CD4-positive, alpha-beta T cell treated with Interferon gamma for 1 hour (primary cell): ENCODE results near the gene FAM3B.
A peak's percentile ranks its signal among the peaks of the same experiment; 100 is the strongest.

Source experiments
- DNase-seq: peaks from one replicate; pipeline ENCODE4 v3.0.0-alpha.2; 2020

The FAM3B gene

DNA sequence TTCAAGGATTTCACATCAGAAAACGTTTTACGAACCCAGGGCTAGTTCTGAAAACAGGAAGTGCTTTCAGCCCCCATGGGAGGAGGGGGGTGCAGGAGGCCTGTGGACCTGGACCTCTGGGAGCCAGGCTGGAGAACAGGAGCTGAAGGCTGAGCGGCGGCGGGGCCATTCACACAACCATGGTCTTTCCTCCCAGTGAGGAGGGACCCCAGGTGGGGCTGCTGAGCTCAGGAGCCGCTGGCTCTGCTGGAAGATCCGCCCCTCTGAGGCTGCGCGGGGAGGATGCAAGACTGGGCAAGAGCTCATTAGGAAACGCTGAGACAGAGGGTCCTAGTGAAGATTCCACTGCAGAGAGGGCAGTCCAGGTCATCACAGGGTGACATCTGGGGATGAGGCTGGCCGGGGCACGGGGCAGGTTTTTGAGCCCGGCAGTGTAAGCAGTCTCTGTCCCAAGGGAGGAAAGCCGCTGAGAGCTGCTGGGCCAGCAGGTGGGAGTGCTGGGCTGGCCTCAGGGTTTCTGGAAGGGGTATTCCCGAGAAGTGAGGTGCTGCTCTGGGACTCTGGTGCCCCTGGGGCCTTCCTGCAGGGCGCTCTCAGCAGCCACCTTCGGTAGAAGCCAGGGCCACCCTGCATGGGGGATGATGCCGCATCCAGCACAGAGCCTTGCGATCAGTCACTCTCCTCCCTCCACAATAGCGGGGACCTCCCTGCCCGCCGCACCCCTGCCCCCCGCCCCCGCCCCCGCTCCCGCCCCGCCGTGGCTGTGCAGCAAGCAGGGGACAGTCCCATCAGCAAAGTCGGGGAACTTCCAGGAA is 52.7 kb downstream of the FAM3B start:
- peak; percentile 36 for DNase-seq

- DNase-seq = peak; percentile 46
Measured at GRCh38 chr21:41369920-41370839, 53.6 kb downstream of the FAM3B start.

GRCh38 chr21:41370840-41371684 is 54.5 kb downstream of the FAM3B start:
- DNase-seq = no peak

DNA sequence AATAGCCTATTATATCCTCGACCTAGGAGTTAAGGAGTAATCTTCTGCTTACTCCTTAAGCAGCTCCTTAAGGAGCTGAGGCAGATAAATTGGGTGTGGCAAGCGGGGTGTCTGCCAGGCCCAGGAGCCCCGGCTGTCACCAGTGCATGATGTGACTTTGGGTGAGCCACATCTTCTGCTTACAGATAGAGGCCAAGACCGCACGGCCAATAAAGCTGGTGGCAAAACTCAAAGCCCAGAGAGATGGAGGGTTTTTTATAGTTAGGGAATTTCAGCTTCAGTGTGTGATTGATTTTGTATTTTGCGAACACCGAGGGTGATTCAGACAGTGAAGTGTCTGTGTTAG is 55.1 kb downstream of the FAM3B start:
- no peak for DNase-seq

GRCh38 chr21:41373253-41373652 is 56.7 kb downstream of the FAM3B start:
- no peak for DNase-seq

GRCh38 chr21:41373763-41374162 is 57.2 kb downstream of the FAM3B start:
- no peak for DNase-seq

GRCh38 chr21:41374177-41374712 is 57.6 kb downstream of the FAM3B start:
- no peak for DNase-seq

DNA sequence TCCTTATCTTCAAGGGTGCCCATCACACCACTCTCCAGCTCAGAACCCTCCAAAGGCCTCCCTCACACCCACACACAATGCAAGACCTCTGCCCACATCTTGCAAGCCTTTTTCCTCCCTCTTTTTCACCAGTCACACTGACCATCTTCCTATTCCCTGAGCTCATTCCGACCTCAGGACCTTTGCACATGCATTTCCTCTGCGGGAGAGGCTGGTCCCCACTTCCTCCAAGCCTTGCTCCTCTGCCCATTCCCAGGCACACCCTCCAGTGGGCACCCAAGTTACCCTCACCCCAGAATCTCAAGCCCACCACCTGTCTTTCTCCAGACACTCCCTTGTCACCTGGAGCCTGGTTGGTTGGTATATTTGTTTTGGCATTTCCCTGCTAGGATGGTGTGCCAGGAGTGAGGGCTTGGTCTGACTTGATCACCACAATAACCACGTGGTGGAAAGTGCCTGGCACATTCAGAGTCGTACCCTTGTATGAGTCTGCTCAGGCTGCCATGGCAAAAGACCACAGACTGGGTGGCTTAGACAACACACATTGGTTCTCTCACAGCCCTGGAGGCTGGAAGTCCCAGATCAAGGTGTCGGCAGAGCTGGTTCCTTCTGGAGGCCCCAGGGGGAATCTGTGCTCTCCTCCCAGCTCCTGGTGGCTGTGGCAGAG is 58.4 kb downstream of the FAM3B start:
- no peak for DNase-seq

DNA sequence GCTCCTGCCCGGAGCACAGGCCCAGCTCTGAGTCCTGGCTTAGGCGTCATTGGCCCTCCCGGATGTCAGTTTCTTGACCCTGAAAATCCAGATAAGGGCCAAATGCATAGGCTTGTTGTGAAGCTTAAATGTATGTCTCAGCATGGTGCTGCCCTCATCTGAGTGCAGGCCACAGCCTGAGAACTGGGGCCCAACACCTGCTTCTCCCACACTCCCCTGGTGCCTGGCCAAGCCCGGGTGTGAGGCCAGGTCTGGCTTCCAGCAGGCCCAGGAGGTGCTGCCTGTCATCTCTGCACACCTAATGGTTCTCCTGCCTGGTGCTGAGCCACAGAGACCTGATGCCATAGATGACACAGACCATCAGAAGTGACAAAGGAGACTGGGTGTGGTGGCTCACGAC is 59.3 kb downstream of the FAM3B start:
- no peak for DNase-seq

DNA sequence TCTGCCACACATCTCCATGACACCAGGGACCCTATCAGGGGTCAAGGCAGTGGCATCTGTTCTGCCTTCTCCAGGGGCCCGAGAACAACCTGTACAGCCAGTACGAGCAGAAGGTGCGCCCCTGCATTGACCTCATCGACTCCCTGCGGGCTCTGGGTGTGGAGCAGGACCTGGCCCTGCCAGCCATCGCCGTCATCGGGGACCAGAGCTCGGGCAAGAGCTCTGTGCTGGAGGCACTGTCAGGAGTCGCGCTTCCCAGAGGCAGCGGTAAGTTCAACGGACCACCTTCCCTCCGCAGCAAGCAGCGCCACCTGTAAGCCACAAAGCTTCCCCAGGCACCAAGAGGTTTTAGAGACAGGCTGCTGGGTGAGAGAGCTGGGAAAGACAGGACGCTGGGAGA is 61.1 kb downstream of the FAM3B start:
- no peak for DNase-seq

- no peak for DNase-seq
Measured at GRCh38 chr21:41378849-41379248, 62.2 kb downstream of the FAM3B start.

GRCh38 chr21:41379901-41380300 is 63.3 kb downstream of the FAM3B start:
- DNase-seq = no peak

- no peak for DNase-seq
Measured at GRCh38 chr21:41381731-41382130, 65.1 kb downstream of the FAM3B start.

DNA sequence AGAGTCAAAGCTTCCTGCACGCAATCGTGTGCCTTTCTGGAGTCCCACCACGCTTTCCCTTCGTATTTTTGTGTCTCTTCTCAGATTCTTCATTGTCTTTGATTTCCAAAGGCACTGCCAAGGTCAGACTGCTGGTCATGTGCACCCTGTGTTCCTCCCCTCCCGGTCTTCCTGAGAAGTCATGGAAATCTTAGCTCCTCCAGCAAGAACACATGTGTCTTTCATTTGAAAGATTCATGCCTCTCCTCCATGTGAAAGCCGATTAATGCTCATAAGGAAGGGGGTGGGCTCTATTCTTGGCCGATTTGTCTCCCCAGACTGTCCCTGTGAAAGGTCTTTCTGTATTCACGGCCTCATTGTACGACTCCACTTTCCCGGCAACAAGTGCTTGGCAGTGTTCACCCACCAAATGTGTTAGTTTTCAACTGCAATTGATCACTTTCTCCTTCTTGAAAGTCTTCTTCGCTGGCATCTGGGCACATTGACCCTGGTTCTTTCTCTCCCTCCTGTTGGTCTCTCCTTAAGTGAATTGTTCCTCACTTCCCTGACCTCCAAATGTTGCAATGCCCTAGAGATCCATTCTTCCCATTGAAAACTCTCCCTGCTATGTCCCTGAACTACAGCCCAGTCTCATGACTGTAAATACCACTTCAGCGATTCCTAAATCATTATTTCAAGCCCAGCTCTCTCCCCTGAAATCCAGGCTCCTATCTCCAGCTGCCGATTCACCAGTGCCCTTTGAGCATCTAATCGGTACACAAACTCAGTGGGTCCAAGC is 70.6 kb downstream of the FAM3B start:
- DNase-seq = no peak

DNA sequence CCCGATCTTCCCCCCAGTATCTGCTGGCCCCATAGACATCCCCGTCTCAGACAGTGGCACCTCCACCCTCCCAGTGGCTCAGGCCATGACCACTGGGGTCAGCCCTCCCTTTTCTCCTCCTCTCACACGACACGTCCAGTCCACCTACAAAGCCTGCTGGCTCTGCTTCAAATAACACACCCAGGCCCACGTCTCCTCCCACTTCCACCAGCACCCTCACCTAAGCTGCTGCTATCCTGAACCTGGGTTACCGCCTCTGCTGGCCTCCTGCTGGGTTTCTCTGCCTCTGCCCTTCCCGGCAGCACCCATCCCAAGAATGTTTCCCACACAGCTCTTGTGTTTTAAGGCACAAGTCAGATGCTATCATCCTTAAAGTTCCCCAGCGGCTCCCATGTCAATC is 71.2 kb downstream of the FAM3B start:
- no peak for DNase-seq

DNA sequence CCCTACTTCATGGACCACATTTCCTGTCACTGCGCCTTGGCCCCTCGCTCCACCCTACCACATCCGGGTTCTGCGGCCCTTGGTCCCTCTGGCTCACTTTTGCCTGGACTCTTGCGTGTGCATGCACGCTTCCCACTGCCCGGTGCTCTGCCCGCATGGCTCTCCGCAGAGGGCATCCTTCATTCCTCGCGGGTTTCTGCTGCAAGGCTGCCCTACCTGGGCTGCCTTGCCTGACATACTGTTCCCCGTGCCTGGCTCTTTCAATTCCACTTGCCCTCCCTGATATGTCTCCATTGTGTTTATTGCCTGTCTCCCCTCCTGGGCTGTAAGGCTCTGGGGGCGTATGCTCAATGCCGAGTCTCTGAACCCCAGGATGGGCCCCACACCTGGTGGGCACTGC is 71.7 kb downstream of the FAM3B start:
- DNase-seq = no peak

DNA sequence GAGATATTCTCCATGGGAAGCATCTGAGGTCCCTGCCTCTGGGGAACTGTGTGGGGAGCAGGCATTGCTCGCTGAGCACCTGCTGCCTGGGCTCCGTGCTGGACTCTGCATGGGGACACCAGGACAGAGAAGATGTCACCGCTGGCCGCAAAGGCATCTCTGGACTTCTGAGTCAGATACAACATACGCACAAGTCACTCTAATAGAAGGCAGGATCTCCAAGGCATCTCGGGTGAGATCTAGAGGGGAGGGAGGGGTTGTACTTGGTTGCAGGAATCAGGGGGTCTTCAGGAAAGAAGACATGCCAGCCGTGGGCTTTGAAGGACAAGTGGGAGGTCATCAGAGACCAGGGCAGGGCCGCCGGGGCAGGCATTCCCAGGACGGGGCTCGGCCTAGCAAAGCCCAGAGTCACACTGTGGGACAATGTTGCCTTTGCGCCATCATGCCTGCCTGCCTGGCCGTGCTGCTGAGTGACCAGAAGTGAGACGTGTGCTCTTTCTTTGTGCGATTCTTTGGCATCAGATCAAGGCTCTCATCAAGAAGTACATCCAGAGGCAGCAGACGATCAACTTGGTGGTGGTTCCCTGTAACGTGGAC is 73.5 kb downstream of the FAM3B start:
- no peak for DNase-seq

DNA sequence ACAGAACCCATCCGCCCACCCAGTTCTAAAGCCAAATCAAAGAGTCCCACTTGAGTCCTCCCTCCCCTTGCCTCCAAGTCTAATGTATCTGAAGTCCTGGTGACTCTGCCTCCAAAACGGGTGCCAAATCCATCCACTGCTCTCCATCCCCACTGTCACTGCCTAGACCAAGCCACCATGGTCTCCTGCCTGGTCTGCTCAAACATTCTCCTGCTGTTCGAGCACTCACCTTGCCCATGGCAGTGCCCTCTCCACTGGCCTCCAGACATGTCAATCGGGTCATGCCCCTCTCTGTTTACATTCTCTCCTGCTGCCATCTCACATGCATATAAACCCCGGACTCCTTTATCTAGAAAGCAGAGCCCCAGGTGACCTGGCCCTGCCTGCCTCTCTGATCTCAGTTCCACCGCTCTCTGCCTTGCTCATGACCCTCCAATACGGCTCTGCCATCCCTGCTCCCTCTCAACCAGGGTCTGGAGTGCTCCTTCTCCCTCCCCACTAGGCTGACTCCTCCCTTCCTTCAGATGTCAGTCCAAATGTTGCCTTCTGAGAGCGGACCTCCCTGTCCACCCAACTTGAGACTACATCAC is 77.4 kb downstream of the FAM3B start:
- DNase-seq = no peak

- DNase-seq = no peak
Measured at GRCh38 chr21:41396558-41397075, 80.0 kb downstream of the FAM3B start.

- DNase-seq = no peak
Measured at GRCh38 chr21:41397471-41397891, 80.9 kb downstream of the FAM3B start.
